ENCODE results near the gene ZCCHC14.

Gene ZCCHC14

GRCh38 chr16:87423429-87423828 lies 69.4 kb downstream of the ZCCHC14 start:
- DNase-seq = no peak

DNA sequence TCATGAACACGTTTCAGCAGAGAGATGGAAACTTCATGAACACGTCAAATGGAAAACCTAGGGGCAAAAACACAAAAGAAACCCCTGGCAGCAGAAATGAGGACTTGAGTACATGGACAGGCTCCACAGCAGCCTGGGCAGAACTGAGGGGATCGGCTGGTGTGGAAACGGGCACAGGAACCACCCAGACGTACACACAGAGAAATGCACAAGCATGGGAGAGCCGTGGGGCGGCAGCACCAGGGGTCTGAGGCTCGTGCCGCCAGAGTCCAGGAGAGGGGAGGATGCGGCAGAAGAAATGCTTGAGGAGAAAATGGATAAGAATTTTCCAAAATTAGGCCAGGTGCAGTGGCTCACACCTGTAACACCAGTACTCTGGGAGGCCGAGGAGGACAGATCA lies 70.7 kb downstream of the ZCCHC14 start:
- DNase-seq = no peak

DNA sequence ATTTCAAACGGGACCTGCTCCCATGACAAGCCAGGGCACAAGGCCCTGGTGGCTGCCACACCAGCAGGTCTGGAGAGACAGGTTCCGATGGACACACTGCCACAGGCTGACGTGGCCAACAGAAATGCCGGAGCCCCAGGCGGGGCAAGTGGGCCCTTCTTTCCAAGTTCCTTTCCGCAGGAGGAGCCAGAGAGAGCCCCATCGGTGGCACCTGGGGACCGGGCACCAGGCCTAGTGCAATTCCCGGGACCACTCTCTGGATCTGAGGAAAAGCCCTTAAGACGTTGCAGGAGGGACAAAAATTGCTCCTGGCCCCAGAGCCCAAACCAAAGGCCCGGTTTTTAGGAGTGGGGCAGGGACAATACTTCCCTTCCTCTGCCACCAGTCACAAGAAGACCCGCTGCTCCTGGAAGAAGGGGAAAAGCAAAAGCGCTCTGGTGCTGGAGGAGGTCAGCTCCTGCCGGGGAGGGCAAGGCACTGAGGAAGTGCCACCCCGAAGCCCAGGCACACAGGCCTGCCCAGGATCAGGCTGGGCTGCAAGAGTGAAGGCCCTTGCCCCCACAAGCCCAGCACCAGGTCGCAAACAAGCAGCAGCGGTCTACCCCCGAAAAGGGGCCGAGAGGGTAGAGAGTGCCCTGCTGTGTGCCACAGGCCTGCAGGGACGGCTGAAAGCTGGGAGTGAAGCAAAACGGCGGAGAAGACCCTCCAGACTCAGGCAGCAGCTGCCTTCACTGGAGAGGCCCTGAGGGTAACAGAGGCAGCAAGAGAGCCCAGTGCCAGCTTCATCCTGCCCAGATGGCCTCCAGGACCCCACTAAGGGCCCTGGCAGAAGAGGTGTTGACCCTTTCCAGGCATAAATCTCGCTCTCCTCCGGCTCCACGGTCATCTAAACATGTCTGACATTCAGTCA lies 71.6 kb downstream of the ZCCHC14 start:
- DNase-seq = no peak

DNA sequence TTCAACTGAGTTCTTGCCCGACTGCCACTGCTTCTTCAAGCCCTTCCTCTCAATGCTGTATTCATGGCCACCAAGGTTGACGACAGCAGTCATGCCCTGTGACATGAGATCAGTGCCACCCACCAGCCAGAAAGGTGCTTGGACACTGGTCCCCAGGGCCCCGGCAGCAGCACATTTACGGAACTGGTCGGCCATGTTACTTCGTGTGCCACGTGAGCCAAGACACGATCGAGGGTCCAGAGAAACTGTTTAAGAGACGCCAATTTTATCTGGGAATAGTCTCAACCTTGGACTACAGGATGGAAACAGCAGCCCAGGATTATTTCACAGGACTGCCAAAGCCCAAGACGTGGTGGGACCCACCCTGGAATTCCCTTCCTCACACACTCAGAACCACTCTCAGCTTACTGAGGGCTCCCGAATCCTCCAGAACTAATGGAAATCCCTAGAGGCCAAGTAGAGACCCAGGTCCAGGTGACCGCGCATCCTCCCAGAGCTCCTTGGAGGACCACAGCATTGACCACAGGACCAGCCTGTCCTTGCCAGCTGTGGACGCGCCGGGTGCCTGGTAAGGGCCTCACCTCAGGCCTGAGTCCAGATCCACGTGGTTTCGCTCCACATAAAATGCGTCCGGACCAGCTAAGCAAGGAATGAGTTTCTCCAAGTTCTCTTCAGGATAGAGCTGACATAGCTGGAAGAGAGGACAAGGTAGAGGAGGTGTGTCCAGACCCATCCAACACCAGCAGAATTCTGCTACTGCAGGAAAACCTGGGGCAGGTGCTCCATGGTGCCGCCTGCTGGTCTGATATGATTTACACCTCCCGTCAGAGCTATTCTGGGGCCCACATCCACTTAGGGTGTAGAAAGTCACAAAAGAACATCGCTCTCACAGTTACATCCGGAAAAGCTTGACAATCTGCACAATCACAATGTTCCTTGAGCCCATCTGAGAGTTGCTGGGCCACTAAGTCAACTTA lies 72.5 kb downstream of the ZCCHC14 start:
- DNase-seq = no peak

DNA sequence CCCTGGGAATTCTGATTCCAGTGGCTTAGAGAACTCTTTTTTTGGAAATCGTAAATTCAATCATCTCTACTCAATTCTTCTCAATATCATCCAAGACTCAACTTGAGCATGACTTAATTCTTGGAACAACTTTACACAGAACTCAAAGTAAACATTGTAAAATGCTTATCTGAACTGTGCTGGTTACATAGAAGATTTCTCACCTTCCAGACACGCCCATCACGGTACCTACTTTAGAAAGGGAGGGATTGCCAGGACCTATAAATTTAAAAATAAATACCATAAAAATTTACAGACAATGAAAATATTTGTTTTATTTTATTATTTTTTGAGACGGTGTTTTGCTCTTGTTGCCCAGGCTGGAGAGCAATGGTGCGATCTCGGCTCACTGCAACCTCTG lies 74.2 kb downstream of the ZCCHC14 start:
- no peak for DNase-seq

GRCh38 chr16:87418216-87418615 lies 74.6 kb downstream of the ZCCHC14 start:
- DNase-seq = no peak

GRCh38 chr16:87417528-87417910 lies 75.3 kb downstream of the ZCCHC14 start:
- no peak for DNase-seq

DNA sequence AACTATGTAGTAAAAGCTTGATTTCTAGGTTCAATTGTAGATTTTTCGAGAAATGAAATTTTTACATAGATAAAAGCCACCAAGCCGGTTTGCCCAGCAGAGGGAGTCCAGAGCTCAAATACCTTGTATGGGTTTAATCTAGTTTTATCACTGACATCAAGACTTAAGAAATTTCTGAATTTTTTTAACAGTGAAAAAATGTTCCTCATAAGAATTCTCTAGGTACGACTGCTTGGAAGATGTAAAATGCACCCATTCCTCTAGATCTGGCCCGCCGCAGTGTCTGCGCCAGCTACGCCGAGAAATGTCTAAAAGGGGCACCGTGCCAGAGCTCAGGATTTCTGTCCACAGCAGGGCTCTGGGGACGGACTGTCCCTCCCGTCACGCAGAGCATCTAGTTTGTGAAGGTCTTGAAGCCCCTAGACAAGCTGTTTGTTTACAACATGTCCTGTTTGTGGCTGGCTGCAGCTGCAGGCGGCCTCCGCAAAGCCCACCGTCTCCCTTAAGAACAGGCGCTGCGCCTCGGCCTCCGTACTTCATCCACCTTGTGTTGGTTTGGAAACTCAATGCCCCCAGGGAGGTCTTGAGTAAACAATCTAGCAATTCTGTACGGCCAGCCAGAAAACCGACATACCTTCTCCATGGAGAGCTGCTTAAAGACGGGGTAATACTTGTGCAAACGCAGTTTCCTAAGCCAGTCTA lies 75.8 kb downstream of the ZCCHC14 start:
- peak in 1 of 5 donors; percentile 23 for DNase-seq

GRCh38 chr16:87415441-87415840 lies 77.4 kb downstream of the ZCCHC14 start:
- no peak for DNase-seq

GRCh38 chr16:87414251-87414680 lies 78.6 kb downstream of the ZCCHC14 start:
- no peak for DNase-seq

DNA sequence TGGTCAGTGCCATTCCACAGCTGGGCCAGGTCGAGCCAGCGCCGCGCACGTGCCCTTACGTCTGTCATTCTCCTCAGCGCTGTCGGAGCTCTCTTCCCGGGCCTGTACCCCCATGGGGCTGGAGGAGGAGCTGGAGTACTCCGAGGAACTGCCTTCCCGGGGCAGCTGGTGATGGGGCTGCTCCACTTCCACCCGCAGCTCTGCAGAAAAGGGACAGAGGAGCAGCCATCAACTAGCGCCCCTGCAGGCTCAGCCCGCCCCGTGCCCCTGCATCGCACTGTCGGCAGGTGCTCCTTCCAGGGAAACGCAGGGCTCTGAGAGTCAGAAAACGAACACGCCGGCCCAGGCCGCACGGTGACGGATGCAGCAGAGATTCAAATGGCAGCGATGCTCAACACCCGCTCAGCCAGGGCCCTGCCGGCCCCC lies 79.8 kb downstream of the ZCCHC14 start:
- DNase-seq = no peak

DNA sequence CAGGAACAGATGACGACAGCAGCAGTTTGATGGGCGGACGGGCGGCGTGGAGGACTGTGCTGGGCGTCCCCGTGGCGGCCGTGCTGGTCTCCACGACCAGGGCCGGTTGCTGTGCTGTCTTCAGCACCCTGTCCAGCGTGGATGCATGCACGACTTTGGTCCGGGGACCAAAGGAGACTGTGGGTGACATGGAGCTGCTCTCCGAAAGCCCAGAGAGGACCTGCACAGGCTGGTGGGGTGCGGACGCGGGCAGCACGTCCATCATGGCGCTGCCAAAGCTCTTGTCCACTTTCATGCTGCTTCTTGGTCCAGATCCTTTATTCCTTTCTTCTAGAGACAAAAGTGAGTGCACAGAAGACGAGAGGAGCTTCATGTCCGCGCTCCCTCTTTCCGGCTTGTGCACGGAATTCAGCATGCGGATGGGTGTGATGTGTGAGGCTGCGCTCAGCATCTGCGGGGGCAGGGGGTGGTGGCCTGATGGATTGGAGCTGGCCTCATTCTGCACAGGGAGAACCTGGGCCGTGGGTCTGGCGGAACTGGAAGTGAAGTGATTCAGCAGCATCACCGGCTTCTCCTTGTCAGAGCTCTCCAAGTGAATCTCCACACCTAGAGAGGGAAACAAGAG lies 80.3 kb downstream of the ZCCHC14 start:
- no peak for DNase-seq

DNA sequence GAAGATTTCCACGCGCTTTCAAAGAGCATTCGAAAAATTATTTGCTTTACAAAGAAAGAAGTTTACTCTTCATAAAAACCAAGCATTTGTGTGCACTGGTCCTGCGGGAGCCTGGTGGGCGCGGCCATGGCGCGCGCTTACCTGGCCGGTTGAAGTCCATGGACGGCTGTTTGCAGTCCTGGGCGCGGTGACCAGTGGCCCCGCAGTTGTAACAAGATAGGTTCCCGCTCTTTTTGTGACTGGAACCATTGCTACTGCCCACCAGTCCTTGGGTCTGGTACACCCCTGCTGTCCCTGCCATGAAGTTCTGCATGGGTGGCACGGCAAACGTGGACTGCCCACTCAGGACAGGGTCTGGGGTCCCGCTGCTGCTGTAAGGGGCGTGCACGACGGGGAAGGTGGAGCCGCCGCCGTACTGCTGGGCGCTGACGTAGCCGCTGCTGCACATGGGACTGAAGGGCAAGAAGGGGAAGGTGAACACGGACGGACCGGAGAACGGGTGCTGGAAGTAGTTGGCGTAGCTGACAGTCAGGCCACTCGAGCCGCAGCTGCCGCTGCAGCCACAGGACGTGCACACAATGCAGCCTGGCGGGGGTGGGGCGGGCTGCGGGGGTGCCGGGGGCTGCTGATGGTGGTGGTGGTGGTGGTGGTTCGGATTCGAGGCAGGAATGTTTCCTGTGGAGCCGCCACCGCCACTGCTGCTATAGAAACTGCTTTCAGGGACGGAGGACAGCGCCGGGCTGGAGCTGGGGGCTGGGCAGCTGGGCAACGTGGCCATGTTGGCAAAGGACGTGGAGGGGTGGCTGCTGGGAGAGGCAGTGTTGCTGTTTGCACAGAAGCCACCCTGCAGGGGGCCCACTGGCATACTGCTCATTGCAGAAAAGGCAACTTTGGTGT lies 81.2 kb downstream of the ZCCHC14 start:
- no peak for DNase-seq

GRCh38 chr16:87410968-87411367 lies 81.9 kb downstream of the ZCCHC14 start:
- DNase-seq = no peak

DNA sequence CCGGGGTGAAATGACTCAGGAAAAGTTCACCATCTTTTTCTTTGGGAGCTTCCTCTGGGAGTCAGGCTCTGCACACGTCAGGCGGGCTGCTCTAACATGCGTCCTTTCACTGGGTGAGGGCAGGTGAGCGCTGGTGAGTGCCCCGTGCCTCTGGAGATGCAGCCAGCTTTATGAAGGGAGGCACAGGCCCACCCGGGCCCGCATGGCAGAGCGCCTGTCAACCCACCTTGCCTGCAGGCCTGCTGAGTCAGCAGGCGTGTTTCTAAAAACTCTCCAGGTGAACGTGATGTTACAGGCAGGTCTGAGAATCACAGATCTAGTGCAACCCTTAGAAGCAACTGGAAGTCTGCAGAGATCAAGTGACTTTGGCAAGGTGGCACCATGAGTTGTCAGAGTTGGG lies 82.3 kb downstream of the ZCCHC14 start:
- DNase-seq = no peak

DNA sequence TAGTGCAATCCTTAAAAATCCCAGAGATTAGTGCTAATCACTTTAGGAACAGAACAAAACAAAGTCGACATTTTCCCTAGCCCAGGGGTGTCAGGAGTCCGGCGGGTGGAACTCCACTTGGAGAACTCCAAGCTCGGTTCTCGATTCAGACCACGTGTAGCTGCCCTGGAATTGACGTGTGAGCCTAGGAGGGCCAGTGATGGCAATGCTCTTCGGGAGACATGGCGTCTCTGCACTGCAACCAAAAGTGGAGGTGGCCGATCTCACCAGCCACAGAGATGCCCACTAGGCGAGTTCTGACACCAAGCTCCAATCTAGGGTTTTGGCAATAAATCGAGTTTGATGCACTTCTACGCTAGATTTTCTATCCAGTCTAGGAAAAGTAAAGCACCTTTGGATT lies 83.0 kb downstream of the ZCCHC14 start:
- no peak for DNase-seq

- DNase-seq = no peak
Measured at GRCh38 chr16:87409153-87409552, 83.7 kb downstream of the ZCCHC14 start.

GRCh38 chr16:87407511-87408112 lies 85.2 kb downstream of the ZCCHC14 start:
- no peak for DNase-seq

GRCh38 chr16:87406495-87407088 lies 86.2 kb downstream of the ZCCHC14 start:
- no peak for DNase-seq

Data from T-helper 1 cell (primary cell).